SK-N-MC (cell line): ENCODE measurements around the gene LPA.
"Not testable (repeated sequence)": the region's sequence is repeated elsewhere in the genome, so short reads cannot be mapped to it uniquely, and the experiment has no call there.

ENCODE experiments used
- DNase-seq: peaks from one replicate; pipeline ENCODE4 v3.0.0-alpha.2; 2011; ENCODE audit warnings: low read depth, low spot score
- H3K27ac ChIP-seq: fragments of 200-600 bp; sonication (generic); 2 replicates; pipeline ENCODE4 v1.5.1; 2016; ENCODE audit warnings: mixed run types
- H3K36me3 ChIP-seq: fragments of 200-600 bp; sonication (generic); 2 replicates; pipeline ENCODE4 v1.6.1; 2017; ENCODE audit warnings: antibody characterized with exemption, low read length, mixed read lengths; ENCODE audit not compliant: insufficient read depth
- H3K4me3 ChIP-seq: fragments of 200-600 bp; sonication (generic); 2 replicates; pipeline ENCODE4 v1.5.1; 2016
- H3K9ac ChIP-seq: fragments of 200-600 bp; sonication (generic); 2 replicates; pipeline ENCODE4 v1.8.0; 2017; ENCODE audit warnings: mixed run types, mixed read lengths; ENCODE audit not compliant: insufficient read length
- H3K9me3 ChIP-seq: fragments of 200-600 bp; sonication (generic); 2 replicates; pipeline ENCODE4 v1.6.1; 2017; ENCODE audit warnings: low read depth, mild to moderate bottlenecking, antibody characterized with exemption, low read length, moderate library complexity, mixed read lengths
- EZH2 ChIP-seq: fragments of 200-600 bp; sonication (generic); IDR thresholded peaks from one replicate; pipeline ENCODE4 v1.6.1; 2017; ENCODE audit warnings: antibody characterized with exemption
- FOXP2 ChIP-seq: optimal IDR thresholded peaks from 2 replicates; pipeline ENCODE3; 2011; ENCODE audit warnings: mild to moderate bottlenecking, moderate library complexity; ENCODE audit not compliant: insufficient read depth; ENCODE audit errors: extremely low read length, control extremely low read depth
- POLR2AphosphoS5 ChIP-seq: IDR thresholded peaks from 2 replicates; pipeline ENCODE4 v1.6.1; 2012; ENCODE audit warnings: mild to moderate bottlenecking, low read depth, low read length, borderline replicate concordance

The LPA gene

GRCh38 chr6:160668589-160668988, 4.5 kb upstream of the LPA start:
- Histone ChIP-seq H3K9me3 (no peaks in the 10 kb centered on the region), H3K36me3 (no peaks in the 10 kb centered on the region), H3K27ac (no peak overlapping the region), H3K4me3 (no peak overlapping the region), H3K9ac (no peak overlapping the region)
- DNase-seq: no peak
- no peak for TF ChIP-seq EZH2
- no peak for TF ChIP-seq POLR2AphosphoS5
- no peak for TF ChIP-seq FOXP2

GRCh38 chr6:160667639-160668481, 3.8 kb upstream of the LPA start:
- no peak for DNase-seq

GRCh38 chr6:160662842-160663241, 1.2 kb downstream of the LPA start:
- Histone ChIP-seq H3K36me3 (no peaks in the 10 kb centered on the region), H3K9ac (no peak overlapping the region), H3K9me3 (no peaks in the 10 kb centered on the region), H3K27ac (no peak overlapping the region), H3K4me3 (no peak overlapping the region)
- DNase-seq: no peak
- TF ChIP-seq POLR2AphosphoS5 (no peak), FOXP2 (no peak)

More at GRCh38 chr6:160667639-160668481, 3.8 kb upstream of the LPA start:
- no peaks in the 10 kb centered on the region for H3K9me3 ChIP-seq
- H3K27ac ChIP-seq: no peak overlapping the region
- H3K36me3 ChIP-seq: no peaks in the 10 kb centered on the region
- TF ChIP-seq FOXP2 (no peak), POLR2AphosphoS5 (no peak), EZH2 (no peak)
- no peak overlapping the region for H3K4me3 ChIP-seq
- no peak overlapping the region for H3K9ac ChIP-seq

- Histone ChIP-seq H3K9ac (no peak overlapping the region), H3K27ac (no peak overlapping the region), H3K9me3 (no peaks in the 10 kb centered on the region), H3K36me3 (no peaks in the 10 kb centered on the region), H3K4me3 (no peak overlapping the region)
- TF ChIP-seq POLR2AphosphoS5: no peak
- no peak for TF ChIP-seq FOXP2
- no peak for TF ChIP-seq EZH2
- no peak for DNase-seq
Observed at GRCh38 chr6:160662429-160662828, 1.6 kb downstream of the LPA start.

- Histone ChIP-seq H3K9me3 (no peaks in the 10 kb centered on the region), H3K36me3 (no peaks in the 10 kb centered on the region), H3K9ac (no peak overlapping the region), H3K27ac (no peak overlapping the region), H3K4me3 (no peak overlapping the region)
- DNase-seq: no peak
- TF ChIP-seq POLR2AphosphoS5 (no peak), FOXP2 (no peak), EZH2 (no peak)
Observed at GRCh38 chr6:160661216-160661615, 2.9 kb downstream of the LPA start.

GRCh38 chr6:160659562-160659961, 4.5 kb downstream of the LPA start:
- no peak overlapping the region for H3K27ac ChIP-seq
- no peak overlapping the region for H3K4me3 ChIP-seq
- no peaks in the 10 kb centered on the region for H3K36me3 ChIP-seq
- H3K9ac ChIP-seq: no peak overlapping the region
- H3K9me3 ChIP-seq: no peaks in the 10 kb centered on the region
- TF ChIP-seq POLR2AphosphoS5: no peak
- DNase-seq: no peak

GRCh38 chr6:160634706-160635105, 29.4 kb downstream of the LPA start:
- Histone ChIP-seq H3K4me3 (no peak overlapping the region), H3K9me3 (no peaks in the 10 kb centered on the region), H3K9ac (no peak overlapping the region), H3K36me3 (no peaks in the 10 kb centered on the region), H3K27ac (no peak overlapping the region)
- no peak for DNase-seq
- TF ChIP-seq POLR2AphosphoS5 (no peak), FOXP2 (no peak), EZH2 (no peak)

- no peak for DNase-seq
- no peaks in the 10 kb centered on the region for H3K9me3 ChIP-seq
Observed at GRCh38 chr6:160595838-160596832, 67.9 kb downstream of the LPA start.

GRCh38 chr6:160595297-160595696, 68.8 kb downstream of the LPA start:
- not testable (repeated sequence) for DNase-seq, H3K9ac ChIP-seq, H3K27ac ChIP-seq, H3K9me3 ChIP-seq, H3K4me3 ChIP-seq, H3K36me3 ChIP-seq

More at GRCh38 chr6:160595838-160596832, 67.9 kb downstream of the LPA start:
- TF ChIP-seq FOXP2 (no peak), EZH2 (no peak), POLR2AphosphoS5 (no peak)
- no peak overlapping the region for H3K9ac ChIP-seq
- H3K36me3 ChIP-seq: no peaks in the 10 kb centered on the region
- H3K27ac ChIP-seq: no peak overlapping the region
- no peak overlapping the region for H3K4me3 ChIP-seq
